Endothelial cell of umbilical vein (primary cell): ENCODE data around the gene TAF4B. TPM values are rescaled to one million over a fixed set of nuclear protein-coding genes. Genes with fewer than 3 reads are reported as not detected.

Experiments used
- BruUV-seq: library from RNA; stranded (reverse); fragments of 400-500 nt; replicated peaks from 2 replicates; lab custom pipeline; 2021; lab: Mats Ljungman, UMichigan
- CTCF ChIA-PET: fragments of 300-600, 350-600 bp; sonication (Branson Sonifier 250); formaldehyde crosslinking; loops from one replicate; lab custom pipeline; 2021; ENCODE audit warnings: antibody characterized with exemption, inconsistent platforms; lab: Charles Lee
- POLR2A ChIA-PET: fragments of 300-600, 350-600 bp; sonication (Branson Sonifier 250); formaldehyde crosslinking; loops from one replicate; lab custom pipeline; 2021; ENCODE audit warnings: antibody characterized with exemption, inconsistent platforms; lab: Charles Lee
- DNase-seq: peaks from one replicate; pipeline ENCODE4 v3.0.0-alpha.2; 2011; ENCODE audit warnings: low read depth, low spot score
- FAIRE-seq: peaks from 2 replicates; lab custom pipeline; 2011; peaks lifted over from hg19 to GRCh38; lab: Jason Lieb, UNC
- H2AFZ ChIP-seq: 2 replicates; pipeline ENCODE4 v1.6.0; 2012; ENCODE audit warnings: low read depth, low read length, control low read depth, inconsistent platforms
- H3K27ac ChIP-seq: 2 replicates; pipeline ENCODE4 v1.5.1; 2011; ENCODE audit warnings: low read depth, mild to moderate bottlenecking, control low read depth, low read length, moderate library complexity; ENCODE audit not compliant: insufficient read depth
- H3K27me3 ChIP-seq, 2 experiments: 2 replicates each; pipeline versions ENCODE4 v1.6.0 to v1.6.1; 2011; ENCODE audit warnings: low read length in 2 of 2, mixed read lengths in 1 of 2; ENCODE audit not compliant: control insufficient read depth in 2 of 2, insufficient read depth in 2 of 2
- H3K36me3 ChIP-seq, 2 experiments: 2 replicates in 1 of 2; 3 replicates in 1 of 2; pipeline ENCODE4 v1.5.1; 2011; ENCODE audit warnings: low read length in 2 of 2, mild to moderate bottlenecking in 1 of 2, moderate library complexity in 1 of 2; ENCODE audit not compliant: control insufficient read depth in 2 of 2, insufficient read depth in 2 of 2; ENCODE audit errors: extremely low read depth in 1 of 2
- H3K4me1 ChIP-seq: 3 replicates; pipeline ENCODE4 v1.5.1; 2011; ENCODE audit warnings: mild to moderate bottlenecking, low read length; ENCODE audit not compliant: control insufficient read depth, insufficient read depth; ENCODE audit errors: extremely low read depth
- H3K4me2 ChIP-seq: 2 replicates; pipeline ENCODE4 v1.6.1; 2011; ENCODE audit warnings: low read length, control low read depth, mixed read lengths; ENCODE audit not compliant: insufficient read depth
- H3K4me3 ChIP-seq, 3 experiments: fragments of 200-600 bp in 1 of 3; sonication (generic), shearing (Covaris generic) in 1 of 3; replicated peaks in 1 of 3; 2 replicates each; pipeline ENCODE4 v1.5.1; 2011 to 2016; ENCODE audit warnings: control low read depth in 3 of 3, low read length in 3 of 3, mild to moderate bottlenecking in 2 of 3, inconsistent platforms in 1 of 3, low read depth in 1 of 3, moderate library complexity in 1 of 3; ENCODE audit not compliant: insufficient read depth in 1 of 3
- H3K79me2 ChIP-seq: 2 replicates; pipeline ENCODE4 v1.6.0; 2012; ENCODE audit warnings: low read length, inconsistent platforms; ENCODE audit not compliant: control insufficient read depth, insufficient read depth
- H3K9ac ChIP-seq: replicated peaks from 2 replicates; pipeline ENCODE3; 2011; ENCODE audit warnings: low read length, control low read depth; ENCODE audit not compliant: insufficient read depth; ENCODE audit errors: extremely low read depth
- H3K9me1 ChIP-seq: replicated peaks from 3 replicates; pipeline ENCODE4 v1.6.0; 2011; ENCODE audit warnings: mild to moderate bottlenecking, low read length; ENCODE audit not compliant: control insufficient read depth, insufficient read depth; ENCODE audit errors: extremely low read depth
- H3K9me3 ChIP-seq: replicated peaks from 2 replicates; pipeline ENCODE4 v1.5.1; 2012; ENCODE audit warnings: low read length, inconsistent platforms; ENCODE audit not compliant: control insufficient read depth, insufficient read depth
- H4K20me1 ChIP-seq: replicated peaks from 2 replicates; pipeline ENCODE3; 2011; ENCODE audit warnings: mild to moderate bottlenecking, low read length; ENCODE audit not compliant: control insufficient read depth, insufficient read depth; ENCODE audit errors: extremely low read depth
- CTCF ChIP-seq, 2 donors: IDR thresholded peaks; 1 replicate in 1 of 2; 2 replicates in 1 of 2; pipeline ENCODE4 v1.5.1; 2011; ENCODE audit warnings: low read length in 2 of 2, mild to moderate bottlenecking in 2 of 2, moderate library complexity in 2 of 2, control low read depth in 1 of 2, inconsistent platforms in 1 of 2, low read depth in 1 of 2; ENCODE audit not compliant: insufficient read depth in 1 of 2; ENCODE audit errors: extremely low read depth in 1 of 2
- EZH2 ChIP-seq: IDR thresholded peaks from 2 replicates; pipeline ENCODE4 v1.6.1; 2012; ENCODE audit warnings: borderline replicate concordance, low read depth, mild to moderate bottlenecking, moderate library complexity, low read length, inconsistent platforms; ENCODE audit not compliant: severe bottlenecking
- FOS ChIP-seq: IDR thresholded peaks from 2 replicates; pipeline ENCODE4 v1.6.1; 2011; ENCODE audit warnings: mild to moderate bottlenecking, low read length, moderate library complexity, borderline replicate concordance; ENCODE audit not compliant: insufficient read depth
- GATA2 ChIP-seq: IDR thresholded peaks from 2 replicates; pipeline ENCODE4 v1.7.0; 2011; ENCODE audit warnings: low read depth, mild to moderate bottlenecking, moderate library complexity, mixed read lengths, low read length; ENCODE audit not compliant: insufficient read length, insufficient read depth
- JUN ChIP-seq: IDR thresholded peaks from 2 replicates; pipeline ENCODE4 v1.6.1; 2011; ENCODE audit warnings: borderline replicate concordance, low read depth; ENCODE audit not compliant: insufficient read length, insufficient read depth
- MAX ChIP-seq: IDR thresholded peaks from 2 replicates; pipeline ENCODE4 v1.6.1; 2011; ENCODE audit not compliant: insufficient read depth, insufficient read length
- MYC ChIP-seq: IDR thresholded peaks from one replicate; pipeline ENCODE4 v1.6.1; 2011; ENCODE audit warnings: mild to moderate bottlenecking, low read depth, low read length
- POLR2A ChIP-seq: IDR thresholded peaks from 2 replicates; pipeline ENCODE4 v1.6.1; 2012; ENCODE audit warnings: low read depth, mild to moderate bottlenecking, control low read depth, low read length
- POLR2AphosphoS5 ChIP-seq: IDR thresholded peaks from 2 replicates; pipeline ENCODE4 v1.6.1; 2012; ENCODE audit warnings: low read depth, mild to moderate bottlenecking, control low read depth, low read length, moderate library complexity; ENCODE audit not compliant: insufficient read depth
- dilution Hi-C: fragments of 300-500 bp; cut with MboI; formaldehyde crosslinking; loops from one replicate; pipeline ENCODE4 v1.15.0; 2019; ENCODE audit warnings: low sequenced_read_pairs; ENCODE audit not compliant: extremely low pct_ligation_motif_present
- intact Hi-C: fragments of 100-400 bp; cut with micrococcal nuclease; formaldehyde crosslinking; loops from one replicate; pipeline ENCODE4 v1.10.0; 2022
- polyA plus RNA-seq, 4 experiments: library from polyadenylated mRNA; depleted of rRNA in 3 of 4; stranded (reverse) in 3 of 4; unstranded in 1 of 4; fragments of >200 nt; gene quantifications; 2 replicates each; pipeline versions ENCODE4 v1.2.1 to v1.2.3, GENCODE V29; 2011 to 2012; ENCODE audit warnings: missing spikeins in 1 of 4
- total RNA-seq: library from RNA; stranded (reverse); gene quantifications from 2 replicates; pipeline ENCODE4 v1.2.3, GENCODE V29; 2021

Gene TAF4B
- total and polyA plus RNA-seq, 2 donors (not counting 3 experiments of a cell fraction or from before 2014, with no cell fraction given) = 0.47 to 2.0 TPM

- intact Hi-C loops (no loop called here), dilution Hi-C loops (no loop called here)
- FAIRE-seq = no peak
- no peak overlapping the region for H3K9ac ChIP-seq
- H3K79me2 ChIP-seq = no peaks in the 10 kb centered on the region
- BruUV-seq = no TSS peak
- H3K9me1 ChIP-seq = no peaks in the 10 kb centered on the region
- no peak for DNase-seq
- H4K20me1 ChIP-seq = no peaks in the 10 kb centered on the region
- no peaks in the 10 kb centered on the region for H3K27me3 ChIP-seq
- H3K36me3 ChIP-seq = no peaks in the 10 kb centered on the region
- POLR2A ChIA-PET = no interaction called here
- no peak overlapping the region for H3K4me3 ChIP-seq
- no peaks in the 10 kb centered on the region for H3K4me1 ChIP-seq
- no peak for TF ChIP-seq EZH2
- TF ChIP-seq MYC = no peak
- TF ChIP-seq JUN = no peak
- TF ChIP-seq POLR2AphosphoS5 = no peak
- TF ChIP-seq GATA2 = no peak
- TF ChIP-seq FOS = no peak
- no peak for TF ChIP-seq MAX
- no peak for TF ChIP-seq POLR2A
- TF ChIP-seq CTCF (IDR thresholded peaks at IDR 0.05; ENCODE audit: extremely low read depth in 1 of 2, insufficient read depth in 1 of 2, low read depth in 1 of 2, low read length in 2 of 2) = no peak
- H3K4me2 ChIP-seq = no peak overlapping the region
- CTCF ChIA-PET = interaction anchor here (1.1 to 1.2 kb wide), 2 partner anchors 11 to 27 kb away, joined by 3 to 4 read pairs; no protein-coding TSS in a partner anchor
- H3K9me3 ChIP-seq = no peaks in the 10 kb centered on the region
- no peak overlapping the region for H3K27ac ChIP-seq
- no peak overlapping the region for H2AFZ ChIP-seq
These were observed 51.1 kb downstream of the TAF4B start for GRCh38 chr18:26277374-26277773.
